Panc1 (cell line): ENCODE data around the gene FAR2. TPM values are rescaled to one million over a fixed set of nuclear protein-coding genes. Genes with fewer than 3 reads are reported as not detected.
"Not testable (repeated sequence)": the region's sequence is repeated elsewhere in the genome, so short reads cannot be mapped to it uniquely, and the experiment has no call there.

Experiments
- ATAC-seq: fragments of 200-7000 bp; cut with Tn5 transposase; 2 replicates; pipeline ENCODE4 v1.9.1; 2020; ENCODE audit warnings: mild to moderate bottlenecking, moderate library complexity
- BruUV-seq: library from RNA; stranded (reverse); fragments of 400-500 nt; replicated peaks from 2 replicates; lab custom pipeline; 2021; lab: Mats Ljungman, UMichigan
- CTCF ChIA-PET: fragments of 300-600 bp; sonication (Branson Sonifier 250); formaldehyde crosslinking; loops from one replicate; lab custom pipeline; 2022; ENCODE audit warnings: antibody characterized with exemption; lab: Charles Lee
- POLR2A ChIA-PET: fragments of 300-600 bp; sonication (Branson Sonifier 250); formaldehyde crosslinking; loops from one replicate; lab custom pipeline; 2022; ENCODE audit warnings: antibody characterized with exemption; lab: Charles Lee
- DNase-seq: peaks from one replicate; pipeline ENCODE4 v3.0.0-alpha.2; 2010; ENCODE audit warnings: low read depth, low spot score
- H3K27ac ChIP-seq: 2 replicates; pipeline ENCODE4 v1.5.1; 2011; ENCODE audit warnings: mild to moderate bottlenecking, low read length, inconsistent platforms
- H3K27me3 ChIP-seq: fragments of 200-500 bp; sonication (Bioruptor generic); 2 replicates; pipeline ENCODE4 v1.6.0; 2014; ENCODE audit warnings: low read length, inconsistent platforms; ENCODE audit not compliant: control insufficient read depth, insufficient read depth
- H3K36me3 ChIP-seq: fragments of 200-500 bp; sonication (Bioruptor generic); 2 replicates; pipeline ENCODE4 v1.5.1; 2014; ENCODE audit warnings: inconsistent platforms, mild to moderate bottlenecking, low read length, moderate library complexity; ENCODE audit not compliant: control insufficient read depth, insufficient read depth
- H3K4me1 ChIP-seq: 2 replicates; pipeline ENCODE4 v1.5.1; 2011; ENCODE audit warnings: inconsistent platforms, mild to moderate bottlenecking, low read length, moderate library complexity; ENCODE audit not compliant: control insufficient read depth, insufficient read depth
- H3K4me3 ChIP-seq, 2 experiments: 2 replicates each; pipeline ENCODE4 v1.5.1; 2011 to 2012; ENCODE audit warnings: low read depth in 2 of 2, low read length in 2 of 2, mild to moderate bottlenecking in 2 of 2, inconsistent platforms in 1 of 2, moderate library complexity in 1 of 2
- H3K9me3 ChIP-seq: fragments of 200-500 bp; sonication (Bioruptor generic); 2 replicates; pipeline ENCODE4 v1.5.1; 2014; ENCODE audit warnings: low read depth, mild to moderate bottlenecking, inconsistent platforms, low read length, moderate library complexity; ENCODE audit not compliant: control insufficient read depth, insufficient read depth
- CTCF ChIP-seq: fragments of 450-650 bp; IDR thresholded peaks from 2 replicates; pipeline ENCODE4 v1.5.1; 2017; ENCODE audit warnings: mild to moderate bottlenecking
- POLR2AphosphoS5 ChIP-seq: IDR thresholded peaks from 2 replicates; pipeline ENCODE4 v1.6.1; 2012; ENCODE audit warnings: mild to moderate bottlenecking, low read depth, low read length, moderate library complexity
- REST ChIP-seq, 2 experiments: IDR thresholded peaks; 2 replicates each; pipeline ENCODE4 v1.6.1; 2011 to 2012; ENCODE audit warnings: low read depth in 2 of 2, control low read depth in 1 of 2, low read length in 1 of 2, mild to moderate bottlenecking in 1 of 2, moderate library complexity in 1 of 2; ENCODE audit not compliant: insufficient read depth in 1 of 2
- SIN3A ChIP-seq: IDR thresholded peaks from 2 replicates; pipeline ENCODE4 v1.6.1; 2012; ENCODE audit warnings: low read depth, mild to moderate bottlenecking, low read length, moderate library complexity, borderline replicate concordance; ENCODE audit not compliant: insufficient read depth
- TCF7L2 ChIP-seq: IDR thresholded peaks from 2 replicates; pipeline ENCODE4 v1.6.1; 2011; ENCODE audit warnings: mild to moderate bottlenecking, low read depth, low read length, inconsistent platforms
- in situ Hi-C: cut with HindIII; loops from 2 replicates; pipeline ENCODE4 v1.10.0; 2016; ENCODE audit warnings: low sequenced_read_pairs, low pct_unique_long_range_greater_than_20kb
- intact Hi-C: fragments of 100-400 bp; cut with micrococcal nuclease; formaldehyde crosslinking; loops from one replicate; pipeline ENCODE4 v1.10.0; 2022; ENCODE audit not compliant: unreplicated experiment
- total RNA-seq: library from RNA; stranded (reverse); gene quantifications from one replicate; pipeline ENCODE4 v1.2.1, GENCODE V29; 2021; ENCODE audit not compliant: unreplicated experiment

FAR2 gene
- total RNA-seq, 1 experiment from 2014 or later, result 6.2 TPM

- TF ChIP-seq REST (IDR thresholded peaks at IDR 0.05; ENCODE audit: insufficient read depth in 1 of 2, low read depth in 2 of 2, low read length in 1 of 2) (no peak), SIN3A (no peak)
- no peaks in the 10 kb centered on the region for H3K36me3 ChIP-seq
- H3K4me3 ChIP-seq, result no peak overlapping the region
- DNase-seq, result no peak
- H3K27ac ChIP-seq, result no peak overlapping the region
- BruUV-seq, result no TSS peak
- ChIA-PET POLR2A (no interaction called here), CTCF (no interaction called here)
- H3K27me3 ChIP-seq, result no peaks in the 10 kb centered on the region
- ATAC-seq, result no peak
- no peaks in the 10 kb centered on the region for H3K9me3 ChIP-seq
- in situ Hi-C loops, result no loop called here
- H3K4me1 ChIP-seq, result no peaks in the 10 kb centered on the region
- intact Hi-C loops, result no loop called here
Observed at GRCh38 chr12:29256598-29256997, 107.5 kb downstream of the FAR2 start.

GRCh38 chr12:29257687-29258086 is 108.6 kb downstream of the FAR2 start:
- ATAC-seq, H3K27me3 ChIP-seq, intact Hi-C loops, H3K4me3 ChIP-seq, H3K36me3 ChIP-seq, POLR2A ChIA-PET, DNase-seq, H3K4me1 ChIP-seq, H3K9me3 ChIP-seq, CTCF ChIA-PET, BruUV-seq, H3K27ac ChIP-seq, in situ Hi-C loops: not testable (repeated sequence)

GRCh38 chr12:29264424-29264823 is 115.3 kb downstream of the FAR2 start:
- ATAC-seq, result no peak
- H3K27ac ChIP-seq, result no peak overlapping the region
- no peak overlapping the region for H3K4me3 ChIP-seq
- no peaks in the 10 kb centered on the region for H3K27me3 ChIP-seq
- intact Hi-C loops (no loop called here), in situ Hi-C loops (no loop called here)
- no peaks in the 10 kb centered on the region for H3K4me1 ChIP-seq
- ChIA-PET CTCF (interaction anchor here (0.6 kb wide), 1 partner anchor 108 kb away, joined by 6 read pairs; no protein-coding TSS in a partner anchor), POLR2A (no interaction called here)
- no peaks in the 10 kb centered on the region for H3K9me3 ChIP-seq
- H3K36me3 ChIP-seq, result no peaks in the 10 kb centered on the region
- TF ChIP-seq POLR2AphosphoS5, result no peak
- TF ChIP-seq TCF7L2, result no peak
- no peak for TF ChIP-seq REST (IDR thresholded peaks at IDR 0.05; ENCODE audit: insufficient read depth in 1 of 2, low read depth in 2 of 2, low read length in 1 of 2)
- no peak for TF ChIP-seq CTCF
- TF ChIP-seq SIN3A, result no peak
- BruUV-seq, result no TSS peak
- no peak for DNase-seq
